GM13977 (cell line): ENCODE measurements around the gene RPL10A.

Experiments
- DNase-seq: peaks from one replicate; pipeline ENCODE4 v3.0.0; 2012; ENCODE audit warnings: low spot score
- in situ Hi-C: fragments of 300-500 bp; cut with MboI; formaldehyde crosslinking; loops from one replicate; pipeline ENCODE4 v1.12.0; 2022; ENCODE audit warnings: low sequenced_read_pairs, low pct_unique_long_range_greater_than_20kb, mixed read lengths, inconsistent platforms; ENCODE audit not compliant: unreplicated experiment
- TF ChIP-seq, protein P1 (sequence below): IDR thresholded peaks from 2 replicates; pipeline ENCODE4 v1.5.1; 2012; ENCODE audit warnings: mild to moderate bottlenecking, control low read depth; ENCODE audit not compliant: insufficient read depth; ENCODE audit errors: extremely low read depth, missing control alignments

RPL10A gene

DNA sequence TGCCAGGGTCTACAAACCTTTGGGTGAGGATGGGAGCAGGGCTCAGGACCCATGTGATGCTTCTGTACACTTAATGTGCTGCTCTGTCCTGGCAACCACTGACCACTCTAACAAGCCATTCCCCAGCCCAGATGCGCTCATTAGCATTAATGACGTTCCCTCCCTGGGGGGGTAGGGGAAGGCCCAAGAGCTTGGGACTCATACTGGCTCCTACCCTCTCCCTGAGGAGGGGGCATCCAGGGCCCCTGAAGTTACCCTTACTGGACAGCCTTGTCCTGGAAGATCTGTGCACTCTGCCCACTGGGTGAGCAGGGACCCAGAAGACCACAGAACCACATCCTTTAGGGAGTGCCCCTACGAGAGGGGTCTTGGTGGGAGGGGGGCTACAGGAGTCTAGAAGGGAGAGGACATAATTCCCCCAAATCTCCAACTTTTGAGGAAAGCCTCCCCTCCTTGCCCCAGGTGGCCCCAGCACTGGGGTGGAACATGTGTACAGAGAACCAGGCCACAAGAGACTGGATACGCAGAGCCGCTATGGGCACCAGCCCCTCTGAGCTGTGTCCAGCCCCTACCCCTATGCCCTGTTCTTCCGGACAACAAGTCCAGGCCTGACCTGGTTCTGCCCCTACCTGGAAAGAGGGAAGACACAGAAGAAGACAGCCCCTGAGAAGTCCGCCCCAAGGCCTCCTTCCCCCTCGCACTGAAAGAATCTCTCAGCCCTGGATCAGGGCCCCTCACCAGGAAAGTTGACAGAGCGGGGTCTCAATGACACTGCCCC is 27.2 kb downstream of the RPL10A start:
- in situ Hi-C loops, result no loop called here

DNA sequence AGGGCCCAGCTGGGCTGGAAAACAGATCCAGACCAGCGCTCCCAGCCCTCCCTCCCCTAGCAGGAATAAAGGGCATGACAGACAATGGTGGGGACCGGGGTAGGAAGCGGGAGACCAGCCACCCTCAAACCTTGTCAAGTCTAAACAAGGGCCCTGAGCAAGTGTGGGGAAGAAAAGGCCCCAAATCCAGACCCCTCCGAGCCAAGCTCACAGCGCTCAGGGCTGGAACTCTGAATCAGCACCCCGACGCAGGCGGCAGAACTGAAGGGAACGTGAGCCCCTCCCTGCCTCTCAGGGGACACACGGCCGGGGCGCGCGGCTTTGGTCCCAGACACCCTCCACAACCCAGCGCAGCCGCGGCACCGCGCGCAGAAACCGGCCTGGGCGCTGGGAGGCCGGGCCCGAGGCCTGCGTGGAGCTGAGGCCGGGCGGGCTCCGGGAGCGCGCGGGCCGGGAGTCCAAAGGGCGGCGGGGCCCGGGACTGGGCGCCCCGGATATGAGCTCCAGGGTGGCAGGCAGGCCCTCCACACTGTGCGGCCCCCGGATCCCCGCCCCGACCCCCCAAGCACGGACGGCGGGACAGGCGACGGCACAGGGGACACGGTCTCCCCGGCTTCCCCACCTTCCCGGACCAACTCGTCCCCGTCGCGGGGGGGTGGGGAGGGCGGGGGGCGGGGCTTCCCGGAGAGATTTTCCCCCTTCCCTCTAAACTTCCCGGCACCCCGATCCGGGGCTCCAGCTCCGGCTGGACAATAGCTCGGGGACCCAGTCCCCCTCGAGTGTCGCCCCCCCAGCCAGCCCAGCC is 28.0 kb downstream of the RPL10A start:
- in situ Hi-C loops, result no loop called here
- TF ChIP-seq, protein P1, sequence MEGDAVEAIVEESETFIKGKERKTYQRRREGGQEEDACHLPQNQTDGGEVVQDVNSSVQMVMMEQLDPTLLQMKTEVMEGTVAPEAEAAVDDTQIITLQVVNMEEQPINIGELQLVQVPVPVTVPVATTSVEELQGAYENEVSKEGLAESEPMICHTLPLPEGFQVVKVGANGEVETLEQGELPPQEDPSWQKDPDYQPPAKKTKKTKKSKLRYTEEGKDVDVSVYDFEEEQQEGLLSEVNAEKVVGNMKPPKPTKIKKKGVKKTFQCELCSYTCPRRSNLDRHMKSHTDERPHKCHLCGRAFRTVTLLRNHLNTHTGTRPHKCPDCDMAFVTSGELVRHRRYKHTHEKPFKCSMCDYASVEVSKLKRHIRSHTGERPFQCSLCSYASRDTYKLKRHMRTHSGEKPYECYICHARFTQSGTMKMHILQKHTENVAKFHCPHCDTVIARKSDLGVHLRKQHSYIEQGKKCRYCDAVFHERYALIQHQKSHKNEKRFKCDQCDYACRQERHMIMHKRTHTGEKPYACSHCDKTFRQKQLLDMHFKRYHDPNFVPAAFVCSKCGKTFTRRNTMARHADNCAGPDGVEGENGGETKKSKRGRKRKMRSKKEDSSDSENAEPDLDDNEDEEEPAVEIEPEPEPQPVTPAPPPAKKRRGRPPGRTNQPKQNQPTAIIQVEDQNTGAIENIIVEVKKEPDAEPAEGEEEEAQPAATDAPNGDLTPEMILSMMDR, result no peak
- no peak for DNase-seq

More for the DNA sequence above, 27.2 kb downstream of the RPL10A start:
- TF ChIP-seq, protein P1, result no peak
- DNase-seq, result no peak

DNA sequence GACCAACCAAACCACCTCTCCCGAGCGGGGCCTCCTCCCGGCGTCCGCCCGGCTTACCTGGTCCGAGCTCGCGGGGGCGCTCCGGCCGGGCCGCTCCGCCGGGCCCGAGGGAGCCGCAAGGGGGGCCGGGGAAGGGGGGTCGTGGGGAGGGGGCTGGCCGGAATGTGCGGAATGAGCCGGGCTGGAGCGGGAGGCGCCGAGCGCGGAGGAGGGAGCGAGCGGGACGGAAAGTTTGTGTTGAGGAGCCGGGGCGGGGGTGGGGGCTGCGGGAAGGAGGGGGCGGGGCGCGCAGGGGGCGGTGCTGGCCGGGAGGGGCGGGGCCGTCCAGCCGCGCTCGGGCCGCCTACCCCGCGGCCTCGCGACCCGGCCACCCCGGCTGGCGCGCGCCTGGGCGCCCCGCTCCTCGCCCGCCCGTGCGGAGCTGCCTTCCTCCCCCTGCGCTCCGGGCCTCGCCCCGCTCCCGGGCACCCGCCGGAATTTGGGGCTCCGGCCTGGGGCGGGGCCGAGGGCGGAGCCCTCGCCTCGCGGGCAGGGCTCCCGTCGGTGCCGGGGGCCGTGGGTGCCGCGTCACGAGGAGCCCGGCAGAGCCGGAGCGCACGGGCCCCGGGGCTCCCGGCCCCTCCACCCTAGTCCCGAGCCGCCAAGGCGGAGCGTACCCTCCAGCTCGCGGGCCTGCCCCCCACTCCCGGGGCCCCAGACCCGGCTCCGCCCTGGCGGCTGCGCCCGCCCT is 28.8 kb downstream of the RPL10A start, which contains the start of gene TEAD3:
Gene TEAD3, minus strand, starts transcription at position 239 of the 730 bp plus-strand sequence.
- TF ChIP-seq, protein P1, result peak; percentile 31
- peak; percentile 95 for DNase-seq
- in situ Hi-C loops, result no loop called here

DNA sequence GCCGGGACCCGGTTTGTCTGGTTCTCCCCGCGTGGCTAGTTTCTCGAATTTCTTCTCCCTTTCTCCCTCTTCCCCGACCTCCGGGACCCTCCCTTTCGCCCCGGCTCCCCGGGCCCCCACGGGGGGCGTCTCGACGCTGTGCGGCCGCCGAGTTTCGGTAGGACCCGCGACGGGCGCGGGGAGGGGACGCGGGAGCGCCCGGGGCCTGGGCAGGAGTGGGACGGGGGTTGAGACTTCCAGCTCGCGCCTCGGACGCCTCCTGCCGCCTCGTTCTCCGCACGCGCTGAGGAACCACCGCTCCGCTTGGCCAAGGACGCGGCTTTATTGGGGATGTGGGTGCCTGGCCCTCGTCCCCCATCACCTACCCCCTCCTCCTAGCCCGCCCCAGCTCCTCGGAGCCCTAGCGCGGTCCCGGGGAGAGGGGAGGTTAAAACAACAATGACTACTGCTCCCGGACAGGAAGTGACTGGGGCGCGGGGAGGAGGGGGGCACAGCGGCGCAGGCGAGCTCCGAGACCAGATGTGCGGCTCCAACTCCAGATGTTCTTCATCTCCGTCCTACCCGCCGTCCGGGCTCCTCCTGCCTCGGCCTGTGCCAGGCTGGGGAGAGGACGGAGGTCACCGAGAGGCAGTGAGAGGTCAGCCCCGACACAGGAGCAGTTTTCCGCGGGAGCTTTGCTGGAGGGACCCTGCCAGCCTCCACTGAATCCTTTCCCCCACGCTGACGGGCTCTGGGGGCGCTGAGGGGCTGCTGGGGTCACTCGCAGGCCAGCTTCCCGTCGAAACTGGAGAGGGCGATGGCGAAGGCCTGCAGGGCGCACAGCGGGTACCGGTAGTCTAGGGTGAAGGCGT is 29.6 kb downstream of the RPL10A start:
- peak; percentile 66 for DNase-seq
- in situ Hi-C loops, result no loop called here
- TF ChIP-seq, protein P1, result no peak

DNA sequence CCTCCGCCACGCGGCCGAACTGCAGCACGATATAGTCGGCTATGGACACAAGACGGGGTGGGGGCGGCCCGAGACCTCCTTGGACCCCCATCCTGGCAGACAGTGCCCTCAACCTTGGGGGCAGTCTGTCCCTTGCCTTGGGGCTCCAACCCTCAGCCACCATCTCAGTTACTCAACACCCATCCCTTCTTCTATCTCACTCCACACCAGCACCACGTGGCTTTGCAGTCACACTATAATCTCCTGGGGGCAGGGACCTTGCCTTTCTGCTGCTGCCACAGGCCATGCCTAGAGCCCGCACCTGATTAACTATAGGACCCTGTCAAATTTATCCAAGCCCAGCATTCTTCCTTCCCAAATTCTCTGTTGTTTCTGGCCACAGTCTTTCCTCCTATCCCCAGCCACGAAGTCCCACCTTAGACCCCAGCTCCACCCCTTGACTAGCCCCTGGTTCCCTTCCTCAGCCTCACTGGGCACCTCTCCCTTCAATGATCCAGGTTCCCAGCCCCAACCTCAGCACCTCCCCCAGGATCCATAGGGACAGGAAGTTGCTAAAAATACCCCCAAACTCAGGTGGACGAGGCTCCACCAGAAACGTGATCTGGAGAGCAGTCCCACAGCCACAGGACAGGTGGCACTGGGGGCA is 30.3 kb downstream of the RPL10A start:
- in situ Hi-C loops, result no loop called here
- TF ChIP-seq, protein P1, result no peak
- no peak for DNase-seq
